PC-9 (cell line): Measurements from ENCODE around the gene B3GNT2. TPM values are rescaled to one million over a fixed set of nuclear protein-coding genes. Genes with fewer than 3 reads are reported as not detected.

Experiments used
- BruUV-seq: library from RNA; stranded (reverse); fragments of 400-500 nt; replicated peaks from 2 replicates; lab custom pipeline; 2021; lab: Mats Ljungman, UMichigan
- CTCF ChIA-PET: fragments of 300-600 bp; sonication (Branson Sonifier 250); formaldehyde crosslinking; loops from one replicate; lab custom pipeline; 2022; ENCODE audit warnings: antibody characterized with exemption; lab: Charles Lee
- POLR2A ChIA-PET: fragments of 300-600 bp; sonication (Branson Sonifier 250); formaldehyde crosslinking; loops from one replicate; lab custom pipeline; 2022; ENCODE audit warnings: antibody characterized with exemption; ENCODE audit not compliant: unreplicated experiment; lab: Charles Lee
- DNase-seq, 2 experiments: peaks; one replicate each; pipeline versions ENCODE4 v3.0.0 to v3.0.0-alpha.2; 2015 to 2022; ENCODE audit warnings: mixed read lengths in 1 of 2
- H2AFZ ChIP-seq: fragments of 200-600 bp; sonication (generic); 2 replicates; pipeline ENCODE4 v1.8.1; 2017; ENCODE audit warnings: antibody characterized with exemption
- H3F3A ChIP-seq: fragments of 200-600 bp; sonication (generic); 2 replicates; pipeline ENCODE4 v1.8.1; 2017; ENCODE audit warnings: antibody characterized with exemption, mild to moderate bottlenecking, low read depth; ENCODE audit not compliant: insufficient read depth
- H3K27ac ChIP-seq: fragments of 200-600 bp; sonication (generic); 2 replicates; pipeline ENCODE4 v1.6.1; 2016; ENCODE audit warnings: mixed run types
- H3K27me3 ChIP-seq: fragments of 200-600 bp; sonication (generic); 2 replicates; pipeline ENCODE4 v1.6.1; 2016; ENCODE audit warnings: low read depth, mixed run types; ENCODE audit not compliant: insufficient read depth
- H3K36me3 ChIP-seq: fragments of 200-600 bp; sonication (generic); 2 replicates; pipeline ENCODE4 v1.6.1; 2016; ENCODE audit warnings: low read depth, mixed run types
- H3K4me1 ChIP-seq: fragments of 200-600 bp; sonication (generic); replicated peaks from 2 replicates; pipeline ENCODE4 v1.6.1; 2016; ENCODE audit warnings: mixed run types; ENCODE audit not compliant: insufficient read depth
- H3K4me2 ChIP-seq: fragments of 200-600 bp; sonication (generic); 2 replicates; pipeline ENCODE4 v1.6.1; 2017; ENCODE audit warnings: mixed run types
- H3K4me3 ChIP-seq: fragments of 200-600 bp; sonication (generic); 2 replicates; pipeline ENCODE4 v1.6.1; 2016; ENCODE audit warnings: mixed run types
- H3K79me2 ChIP-seq: fragments of 200-600 bp; sonication (generic); 2 replicates; pipeline ENCODE4 v1.6.1; 2017; ENCODE audit warnings: low read depth, mixed run types
- H3K9me2 ChIP-seq: fragments of 200-600 bp; sonication (generic); 2 replicates; pipeline ENCODE4 v1.8.1; 2017; ENCODE audit warnings: mild to moderate bottlenecking; ENCODE audit not compliant: insufficient read depth
- H3K9me3 ChIP-seq: fragments of 200-600 bp; sonication (generic); 2 replicates; pipeline ENCODE4 v1.8.1; 2016; ENCODE audit warnings: low read depth; ENCODE audit not compliant: insufficient read depth
- H4K20me1 ChIP-seq: fragments of 200-600 bp; sonication (generic); 2 replicates; pipeline ENCODE4 v1.8.1; 2017; ENCODE audit not compliant: insufficient read depth
- CTCF ChIP-seq: fragments of 200-600 bp; sonication (generic); conservative IDR thresholded peaks from 2 replicates; pipeline ENCODE4 v1.6.1; 2017; ENCODE audit warnings: mixed run types, antibody characterized with exemption, mild to moderate bottlenecking, moderate library complexity
- EZH2 ChIP-seq: fragments of 200-600 bp; sonication (generic); IDR thresholded peaks from 2 replicates; pipeline ENCODE4 v1.8.0; 2017; ENCODE audit warnings: antibody characterized with exemption, low read depth
- intact Hi-C: fragments of 100-400 bp; cut with micrococcal nuclease; formaldehyde crosslinking; loops from one replicate; pipeline ENCODE4 v1.10.0; 2022; ENCODE audit not compliant: unreplicated experiment
- total RNA-seq: library from RNA; stranded (reverse); gene quantifications from 2 replicates; pipeline ENCODE4 v1.2.3, GENCODE V29; 2021

The B3GNT2 gene
- total RNA-seq, 1 experiment from 2014 or later, result 30.8 TPM

- H3K27ac ChIP-seq, result no peak overlapping the region
- H3K36me3 ChIP-seq, result peaks cover 39% of the 10 kb centered on the region
- H3K4me3 ChIP-seq, result no peak overlapping the region
- H2AFZ ChIP-seq, result no peak overlapping the region
- no TSS peak for BruUV-seq
- H3K4me1 ChIP-seq, result no peaks in the 10 kb centered on the region
- 0 out of 2 replicates have a peak, but pooled peaks cover 3% of the 10 kb centered on the region for H3K9me2 ChIP-seq
- no peaks in the 10 kb centered on the region for H3K9me3 ChIP-seq
- ChIA-PET CTCF (no interaction called here), POLR2A (no interaction called here)
- DNase-seq, result no peak
- intact Hi-C loops, result no loop called here
- H3K4me2 ChIP-seq, result no peak overlapping the region
- H4K20me1 ChIP-seq, result peaks cover 4% of the 10 kb centered on the region; the same call in 1 of the 2 replicates
- H3K27me3 ChIP-seq, result no peaks in the 10 kb centered on the region
- H3F3A ChIP-seq, result peaks cover 17% of the 10 kb centered on the region; the same call in 1 of the 2 replicates
- TF ChIP-seq CTCF (no peak), EZH2 (no peak)
- H3K79me2 ChIP-seq, result peaks cover 30% of the 10 kb centered on the region
Measured at GRCh38 chr2:62227386-62228075, 31.6 kb downstream of the B3GNT2 start.

GRCh38 chr2:62229082-62229605, 33.2 kb downstream of the B3GNT2 start:
- intact Hi-C loops, result no loop called here
- peaks cover 24% of the 10 kb centered on the region for H3K36me3 ChIP-seq
- H3K27me3 ChIP-seq, result no peaks in the 10 kb centered on the region
- DNase-seq, result no peak
- H3K4me2 ChIP-seq, result no peak overlapping the region
- H3K9me2 ChIP-seq, result no peaks in the 10 kb centered on the region
- no TSS peak for BruUV-seq
- ChIA-PET CTCF (no interaction called here), POLR2A (no interaction called here)
- H3K79me2 ChIP-seq, result peaks cover 14% of the 10 kb centered on the region
- no peaks in the 10 kb centered on the region for H3K9me3 ChIP-seq
- no peaks in the 10 kb centered on the region for H3K4me1 ChIP-seq
- H3F3A ChIP-seq, result peaks cover 12% of the 10 kb centered on the region; the same call in 1 of the 2 replicates
- no peak overlapping the region for H2AFZ ChIP-seq
- H4K20me1 ChIP-seq, result no peaks in the 10 kb centered on the region
- H3K27ac ChIP-seq, result no peak overlapping the region
- TF ChIP-seq EZH2 (no peak), CTCF (no peak)
- no peak overlapping the region for H3K4me3 ChIP-seq

GRCh38 chr2:62231541-62231940, 35.6 kb downstream of the B3GNT2 start:
- CTCF ChIA-PET, result no interaction called here
- no peak for DNase-seq
- H2AFZ ChIP-seq, result no peak overlapping the region
- TF ChIP-seq CTCF (no peak), EZH2 (no peak)
- POLR2A ChIA-PET, result no interaction called here
- H3K4me3 ChIP-seq, result no peak overlapping the region
- BruUV-seq, result no TSS peak
- H3K9me2 ChIP-seq, result no peaks in the 10 kb centered on the region
- H3K27me3 ChIP-seq, result no peaks in the 10 kb centered on the region
- H3K4me1 ChIP-seq, result no peaks in the 10 kb centered on the region
- H3F3A ChIP-seq, result peaks cover 7% of the 10 kb centered on the region; the same call in 1 of the 2 replicates
- H4K20me1 ChIP-seq, result no peaks in the 10 kb centered on the region
- H3K9me3 ChIP-seq, result no peaks in the 10 kb centered on the region
- no peak overlapping the region for H3K27ac ChIP-seq
- intact Hi-C loops, result no loop called here
- no peak overlapping the region for H3K4me2 ChIP-seq
- no peaks in the 10 kb centered on the region; the same call in 1 of the 2 replicates for H3K79me2 ChIP-seq
- 0 out of 2 replicates have a peak, but pooled peaks cover 2% of the 10 kb centered on the region for H3K36me3 ChIP-seq
